ENCODE results near the gene PSMC4. TPM values are rescaled to one million over a fixed set of nuclear protein-coding genes. Genes with fewer than 3 reads are reported as not detected.

Gene PSMC4
- total RNA-seq, 4 donors from 2014 or later = 165 to 238 (median 219) TPM

DNA sequence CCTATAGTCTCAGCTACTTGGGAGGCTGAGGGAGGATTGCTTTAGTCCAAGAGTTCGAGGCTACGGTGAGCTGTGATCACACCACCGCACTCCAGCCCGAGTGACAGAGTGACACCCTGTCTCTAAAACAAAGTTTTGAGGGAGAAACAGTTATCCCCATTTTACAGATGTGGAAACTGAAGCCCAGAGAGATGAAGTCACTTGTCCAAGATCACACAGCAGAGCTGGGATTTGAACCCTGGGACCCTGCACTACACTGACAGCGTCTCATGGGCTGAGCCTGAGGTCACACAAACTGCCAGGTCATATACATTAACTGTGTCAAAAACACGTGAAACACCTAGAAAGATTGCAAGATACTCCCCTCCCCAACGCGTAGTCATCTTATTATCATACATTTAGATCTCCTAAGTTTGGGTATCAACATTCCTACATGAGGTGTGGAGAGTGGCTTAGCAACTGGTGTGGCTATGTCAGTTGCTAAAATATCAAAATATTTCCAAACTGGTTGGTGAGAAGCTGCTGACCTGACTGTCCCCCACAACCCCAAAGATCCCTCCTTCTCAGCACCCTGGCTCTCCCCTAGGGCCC, 44.7 kb upstream of the PSMC4 start:
- no peak overlapping the region for H3K27ac ChIP-seq
- H3K4me1 ChIP-seq = no peaks in the 10 kb centered on the region
- no peaks in the 10 kb centered on the region for H3K9me3 ChIP-seq
- in situ Hi-C loops (cut with MboI; ENCODE audit: low sequenced_read_pairs in 4 of 4) (no loop called here), intact Hi-C loops (cut with DNase I; ENCODE audit: low total_unique reads) (no loop called here)
- H3K36me3 ChIP-seq = no peaks in the 10 kb centered on the region
- no peaks in the 10 kb centered on the region for H3K27me3 ChIP-seq
- TF ChIP-seq POLR2A (IDR thresholded peaks at IDR 0.05) = no peak
- ATAC-seq (no peak), DNase-seq (no peak)
- no peak overlapping the region for H3K4me3 ChIP-seq

DNA sequence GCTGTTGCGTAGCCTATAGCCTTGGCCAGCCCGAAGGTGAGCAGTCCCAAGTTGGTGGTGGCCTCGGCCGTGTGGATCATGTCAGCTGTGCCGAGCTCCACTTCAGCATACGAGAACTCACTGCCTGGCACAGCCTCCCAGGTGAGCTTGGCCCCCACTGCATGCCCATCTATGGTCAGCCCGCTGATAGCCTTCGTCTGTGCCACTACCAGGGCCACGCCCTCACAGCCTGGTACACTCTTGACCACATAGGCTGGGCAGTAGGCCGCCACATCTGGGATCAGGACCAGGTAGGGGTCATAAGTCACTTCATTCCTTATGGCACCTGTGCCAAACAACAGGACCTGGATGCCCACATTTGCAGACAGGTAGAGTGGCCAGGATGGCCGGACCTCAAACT, 43.9 kb upstream of the PSMC4 start:
- Histone ChIP-seq H3K4me1 (no peaks in the 10 kb centered on the region), H3K9me3 (no peaks in the 10 kb centered on the region), H3K4me3 (no peak overlapping the region), H3K27me3 (no peaks in the 10 kb centered on the region), H3K36me3 (no peaks in the 10 kb centered on the region), H3K27ac (no peak overlapping the region)
- no peak for DNase-seq
- TF ChIP-seq POLR2A (IDR thresholded peaks at IDR 0.05) = no peak
- TF ChIP-seq, protein P1, sequence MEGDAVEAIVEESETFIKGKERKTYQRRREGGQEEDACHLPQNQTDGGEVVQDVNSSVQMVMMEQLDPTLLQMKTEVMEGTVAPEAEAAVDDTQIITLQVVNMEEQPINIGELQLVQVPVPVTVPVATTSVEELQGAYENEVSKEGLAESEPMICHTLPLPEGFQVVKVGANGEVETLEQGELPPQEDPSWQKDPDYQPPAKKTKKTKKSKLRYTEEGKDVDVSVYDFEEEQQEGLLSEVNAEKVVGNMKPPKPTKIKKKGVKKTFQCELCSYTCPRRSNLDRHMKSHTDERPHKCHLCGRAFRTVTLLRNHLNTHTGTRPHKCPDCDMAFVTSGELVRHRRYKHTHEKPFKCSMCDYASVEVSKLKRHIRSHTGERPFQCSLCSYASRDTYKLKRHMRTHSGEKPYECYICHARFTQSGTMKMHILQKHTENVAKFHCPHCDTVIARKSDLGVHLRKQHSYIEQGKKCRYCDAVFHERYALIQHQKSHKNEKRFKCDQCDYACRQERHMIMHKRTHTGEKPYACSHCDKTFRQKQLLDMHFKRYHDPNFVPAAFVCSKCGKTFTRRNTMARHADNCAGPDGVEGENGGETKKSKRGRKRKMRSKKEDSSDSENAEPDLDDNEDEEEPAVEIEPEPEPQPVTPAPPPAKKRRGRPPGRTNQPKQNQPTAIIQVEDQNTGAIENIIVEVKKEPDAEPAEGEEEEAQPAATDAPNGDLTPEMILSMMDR (IDR thresholded peaks at IDR 0.05 in 4 of 5, conservative IDR thresholded peaks at IDR 0.05 in 1 of 5) = no peak
- no peak for ATAC-seq
- in situ Hi-C loops (cut with MboI; ENCODE audit: low sequenced_read_pairs in 4 of 4) (no loop called here), intact Hi-C loops (cut with DNase I; ENCODE audit: low total_unique reads) (no loop called here)

DNA sequence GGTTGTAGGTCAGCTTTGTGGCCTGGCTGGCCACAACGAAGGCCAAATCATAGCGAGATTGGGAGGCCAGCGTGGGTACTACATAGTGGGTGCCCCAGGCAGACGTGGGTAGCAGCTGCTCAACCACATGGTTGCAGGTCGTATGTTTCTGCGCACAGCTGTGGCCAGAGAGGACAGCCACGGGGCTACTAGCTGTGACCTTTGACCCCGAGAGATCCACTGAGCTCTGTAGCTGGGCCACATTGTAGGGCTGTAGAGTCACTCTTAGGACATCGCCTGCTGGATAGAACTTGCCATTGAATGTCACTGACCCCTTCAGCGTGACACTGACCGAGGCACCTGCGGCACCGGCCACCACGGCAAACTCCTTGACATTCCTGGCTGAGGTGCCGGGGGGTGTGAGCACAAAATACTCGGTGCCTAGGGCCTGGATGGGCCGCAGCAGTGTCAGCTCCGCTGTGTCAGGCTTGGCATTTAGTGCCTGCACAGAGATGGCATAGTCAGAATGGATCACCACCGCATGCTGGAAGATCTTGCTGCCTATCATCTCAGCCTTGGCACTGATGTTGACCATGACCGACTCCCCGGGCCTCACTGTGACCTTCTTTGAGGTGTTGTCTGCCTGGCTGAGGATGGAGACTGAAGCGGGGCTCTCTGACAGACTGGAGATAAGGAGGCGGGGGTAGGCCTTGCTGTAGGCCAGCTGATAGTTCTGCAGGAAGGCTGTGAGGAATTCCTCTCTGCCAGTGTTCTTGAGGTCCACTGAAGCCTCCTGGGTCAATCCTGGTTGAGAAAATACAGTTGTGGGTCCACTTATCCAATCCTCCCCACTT, 43.2 kb upstream of the PSMC4 start:
- no peak for DNase-seq
- H3K27me3 ChIP-seq = no peaks in the 10 kb centered on the region
- no peaks in the 10 kb centered on the region for H3K4me1 ChIP-seq
- no peak overlapping the region for H3K27ac ChIP-seq
- intact Hi-C loops (cut with DNase I; ENCODE audit: low total_unique reads) (no loop called here), in situ Hi-C loops (cut with MboI; ENCODE audit: low sequenced_read_pairs in 4 of 4) (no loop called here)
- no peaks in the 10 kb centered on the region for H3K36me3 ChIP-seq
- H3K4me3 ChIP-seq = no peak overlapping the region
- H3K9me3 ChIP-seq = no peaks in the 10 kb centered on the region
- no peak for ATAC-seq
- TF ChIP-seq, protein P1 (IDR thresholded peaks at IDR 0.05 in 4 of 5, conservative IDR thresholded peaks at IDR 0.05 in 1 of 5) = no peak
- no peak for TF ChIP-seq POLR2A (IDR thresholded peaks at IDR 0.05)

DNA sequence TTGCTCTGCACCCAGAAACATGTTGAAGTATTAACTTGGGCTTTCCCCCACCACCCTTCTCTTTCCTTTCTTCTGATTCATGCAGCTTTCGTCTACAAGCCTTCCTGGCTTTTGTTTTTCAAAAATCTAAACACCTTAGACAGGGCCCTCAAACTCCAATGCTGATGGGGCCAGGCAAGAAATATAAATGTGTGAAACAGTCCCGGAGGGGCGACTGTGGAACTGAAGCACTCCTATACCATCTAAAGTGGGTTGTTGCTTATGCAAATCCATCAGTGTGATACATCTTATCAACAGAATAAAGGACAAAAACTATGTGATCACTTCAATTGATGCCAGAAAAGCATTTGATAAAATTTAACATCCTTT, 42.6 kb upstream of the PSMC4 start:
- intact Hi-C loops (cut with DNase I; ENCODE audit: low total_unique reads) = no loop called here
- no peak for ATAC-seq
- Histone ChIP-seq H3K9me3 (no peaks in the 10 kb centered on the region), H3K4me1 (no peaks in the 10 kb centered on the region), H3K27me3 (no peaks in the 10 kb centered on the region), H3K4me3 (no peak overlapping the region), H3K27ac (no peak overlapping the region), H3K36me3 (no peaks in the 10 kb centered on the region)
- TF ChIP-seq, protein P1 (IDR thresholded peaks at IDR 0.05 in 4 of 5, conservative IDR thresholded peaks at IDR 0.05 in 1 of 5) = no peak
- no peak for TF ChIP-seq POLR2A (IDR thresholded peaks at IDR 0.05)
- in situ Hi-C loops (cut with MboI; ENCODE audit: low sequenced_read_pairs in 4 of 4) = no loop called here
- no peak for DNase-seq

DNA sequence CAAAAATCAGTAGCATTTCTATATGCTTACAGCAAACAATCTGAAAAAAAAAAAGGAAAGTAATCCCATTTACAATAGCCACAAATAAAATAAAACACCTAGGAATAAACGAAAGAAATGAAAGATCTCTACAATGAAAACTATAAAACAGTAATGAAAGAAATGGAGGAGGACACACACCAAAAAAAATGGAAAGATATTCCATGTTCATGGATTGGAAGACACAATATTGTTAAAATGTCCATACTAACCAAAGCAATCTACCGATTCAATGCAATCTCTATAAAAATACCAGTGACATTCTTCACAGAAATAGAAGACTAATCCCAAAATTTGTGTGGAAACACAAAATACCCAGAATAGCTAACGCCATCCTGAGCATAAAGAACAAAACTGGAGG, 41.2 kb upstream of the PSMC4 start:
- no peak overlapping the region for H3K4me3 ChIP-seq
- TF ChIP-seq, protein P1 (IDR thresholded peaks at IDR 0.05 in 4 of 5, conservative IDR thresholded peaks at IDR 0.05 in 1 of 5) = no peak
- no peak for TF ChIP-seq POLR2A (IDR thresholded peaks at IDR 0.05)
- H3K36me3 ChIP-seq = no peaks in the 10 kb centered on the region
- in situ Hi-C loops (cut with MboI; ENCODE audit: low sequenced_read_pairs in 4 of 4) = no loop called here
- H3K9me3 ChIP-seq = no peaks in the 10 kb centered on the region
- ATAC-seq (no peak), DNase-seq (no peak)
- no peak overlapping the region for H3K27ac ChIP-seq
- H3K27me3 ChIP-seq = no peaks in the 10 kb centered on the region
- intact Hi-C loops (cut with DNase I; ENCODE audit: low total_unique reads) = no loop called here
- H3K4me1 ChIP-seq = no peaks in the 10 kb centered on the region

Measured in gastrocnemius medialis (tissue), 4 donors.